Uterus (tissue), 2 donors: ENCODE data around the gene OBSCN.

ENCODE experiments used
- POLR2A ChIP-seq, 2 donors: fragments of 450-650 bp; IDR thresholded peaks; one replicate each; pipeline ENCODE4 v1.6.1; 2016; ENCODE audit warnings: antibody characterized with exemption in 2 of 2, mild to moderate bottlenecking in 1 of 2, moderate library complexity in 1 of 2
- TF ChIP-seq, protein P1 (sequence below), 4 experiments: fragments of 200-600 bp in 2 of 4; fragments of 450-650 bp in 2 of 4; sonication (generic) in 2 of 4; IDR thresholded peaks; one replicate each; pipeline ENCODE4 v1.5.1; 2016 to 2019; ENCODE audit warnings: antibody characterized with exemption in 4 of 4, mild to moderate bottlenecking in 2 of 4, moderate library complexity in 1 of 4

- TF ChIP-seq POLR2A (IDR thresholded peaks at IDR 0.05), result no peak
- TF ChIP-seq, protein P1, sequence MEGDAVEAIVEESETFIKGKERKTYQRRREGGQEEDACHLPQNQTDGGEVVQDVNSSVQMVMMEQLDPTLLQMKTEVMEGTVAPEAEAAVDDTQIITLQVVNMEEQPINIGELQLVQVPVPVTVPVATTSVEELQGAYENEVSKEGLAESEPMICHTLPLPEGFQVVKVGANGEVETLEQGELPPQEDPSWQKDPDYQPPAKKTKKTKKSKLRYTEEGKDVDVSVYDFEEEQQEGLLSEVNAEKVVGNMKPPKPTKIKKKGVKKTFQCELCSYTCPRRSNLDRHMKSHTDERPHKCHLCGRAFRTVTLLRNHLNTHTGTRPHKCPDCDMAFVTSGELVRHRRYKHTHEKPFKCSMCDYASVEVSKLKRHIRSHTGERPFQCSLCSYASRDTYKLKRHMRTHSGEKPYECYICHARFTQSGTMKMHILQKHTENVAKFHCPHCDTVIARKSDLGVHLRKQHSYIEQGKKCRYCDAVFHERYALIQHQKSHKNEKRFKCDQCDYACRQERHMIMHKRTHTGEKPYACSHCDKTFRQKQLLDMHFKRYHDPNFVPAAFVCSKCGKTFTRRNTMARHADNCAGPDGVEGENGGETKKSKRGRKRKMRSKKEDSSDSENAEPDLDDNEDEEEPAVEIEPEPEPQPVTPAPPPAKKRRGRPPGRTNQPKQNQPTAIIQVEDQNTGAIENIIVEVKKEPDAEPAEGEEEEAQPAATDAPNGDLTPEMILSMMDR (IDR thresholded peaks at IDR 0.05), result no peak
These were observed 202.8 kb downstream of the OBSCN start for GRCh38 chr1:228410671-228411070.
